GM12878 (cell line): ENCODE results near the gene GPC2. TPM values are rescaled to one million over a fixed set of nuclear protein-coding genes. Genes with fewer than 3 reads are reported as not detected.

ENCODE experiments used
- ATAC-seq: fragments of 200-7000 bp; cut with Tn5 transposase; 3 replicates; pipeline ENCODE4 v1.9.1; 2020; ENCODE audit warnings: mild to moderate bottlenecking, moderate library complexity
- BruUV-seq: library from RNA; stranded (reverse); fragments of 400-500 nt; replicated peaks from 2 replicates; lab custom pipeline; 2021; lab: Mats Ljungman, UMichigan
- CTCF ChIA-PET: fragments of 300-600 bp; sonication (Branson Sonifier 250); formaldehyde crosslinking; extraction: SDS; loops from one replicate; lab custom pipeline; 2021; ENCODE audit warnings: inconsistent platforms; lab: Yijun Ruan, JAX
- POLR2A ChIA-PET: fragments of 350-600 bp; formaldehyde crosslinking; extraction: SDS; loops from one replicate; lab custom pipeline; 2021; ENCODE audit warnings: inconsistent platforms; lab: Charles Lee
- RAD21 ChIA-PET: fragments of 300-600 bp; sonication (Branson Sonifier 250); formaldehyde crosslinking; loops from one replicate; lab custom pipeline; 2023; ENCODE audit warnings: antibody characterized with exemption; ENCODE audit not compliant: unreplicated experiment; lab: Charles Lee
- SMC1A ChIA-PET: fragments of 300-600 bp; sonication (Branson Sonifier 250); formaldehyde crosslinking; loops from one replicate; lab custom pipeline; 2023; ENCODE audit not compliant: unreplicated experiment, uncharacterized antibody; lab: Charles Lee
- DNase-seq: peaks from one replicate; pipeline ENCODE4 v3.0.0-alpha.2; 2011; ENCODE audit warnings: low read depth, low spot score
- FAIRE-seq: peaks from 3 replicates; lab custom pipeline; 2011; peaks lifted over from hg19 to GRCh38; lab: Jason Lieb, UNC
- H2AFZ ChIP-seq: 2 replicates; pipeline ENCODE4 v1.6.0; 2011; ENCODE audit warnings: low read depth, low read length, control low read depth; ENCODE audit not compliant: control insufficient read depth
- H3K27ac ChIP-seq: 2 replicates; pipeline ENCODE4 v1.5.1; 2011; ENCODE audit warnings: control low read depth; ENCODE audit not compliant: control insufficient read depth, insufficient read depth
- H3K27me3 ChIP-seq, 2 experiments: replicated peaks in 1 of 2; 2 replicates each; pipeline versions ENCODE4 v1.6.0 to v1.6.1; 2011; ENCODE audit warnings: low read length in 1 of 2; ENCODE audit not compliant: control insufficient read depth in 2 of 2, insufficient read depth in 2 of 2
- H3K36me3 ChIP-seq, 2 experiments: 2 replicates each; pipeline ENCODE4 v1.5.1; 2011; ENCODE audit warnings: low read length in 1 of 2; ENCODE audit not compliant: control insufficient read depth in 2 of 2, insufficient read depth in 2 of 2
- H3K4me1 ChIP-seq: 2 replicates; pipeline ENCODE4 v1.6.1; 2011; ENCODE audit warnings: mild to moderate bottlenecking, low read length, moderate library complexity, mixed read lengths; ENCODE audit not compliant: control insufficient read depth, insufficient read depth
- H3K4me2 ChIP-seq: 2 replicates; pipeline ENCODE4 v1.6.0; 2011; ENCODE audit warnings: control low read depth; ENCODE audit not compliant: control insufficient read depth, insufficient read depth
- H3K4me3 ChIP-seq: fragments of 200-600 bp; sonication (generic); 2 replicates; pipeline ENCODE4 v1.5.1; 2016
- H3K79me2 ChIP-seq: 2 replicates; pipeline ENCODE4 v1.6.0; 2011; ENCODE audit warnings: low read length; ENCODE audit not compliant: control insufficient read depth, insufficient read depth
- H3K9ac ChIP-seq: 2 replicates; pipeline ENCODE4 v1.8.0; 2011; ENCODE audit warnings: low read length, control low read depth, mixed read lengths; ENCODE audit not compliant: control insufficient read depth, insufficient read depth
- H3K9me3 ChIP-seq: replicated peaks from 3 replicates; pipeline ENCODE4 v1.5.1; 2011; ENCODE audit warnings: mild to moderate bottlenecking, low read length; ENCODE audit not compliant: control insufficient read depth, insufficient read depth
- H4K20me1 ChIP-seq: 2 replicates; pipeline ENCODE4 v1.6.0; 2011; ENCODE audit not compliant: control insufficient read depth, insufficient read depth
- CEBPB ChIP-seq, 2 experiments: fragments of 150-350 bp in 1 of 2; IDR thresholded peaks; 2 replicates each; pipeline ENCODE4 v1.6.1; 2012 to 2014; ENCODE audit warnings: low read depth in 2 of 2, low read length in 2 of 2, borderline replicate concordance in 1 of 2, inconsistent platforms in 1 of 2
- ETV6 ChIP-seq, 2 experiments: fragments of 450-650 bp in 1 of 2; IDR thresholded peaks in 1 of 2; conservative IDR thresholded peaks in 1 of 2; 2 replicates each; pipeline ENCODE4 v1.6.1; 2014; ENCODE audit warnings: antibody characterized with exemption in 1 of 2, borderline replicate concordance in 1 of 2, low read depth in 1 of 2, mild to moderate bottlenecking in 1 of 2, moderate library complexity in 1 of 2
- EZH2 ChIP-seq: IDR thresholded peaks from 2 replicates; pipeline ENCODE4 v1.6.1; 2012; ENCODE audit warnings: low read depth, mild to moderate bottlenecking, control low read depth, inconsistent platforms, low read length, borderline replicate concordance; ENCODE audit not compliant: control insufficient read depth
- POLR2AphosphoS5 ChIP-seq: IDR thresholded peaks from 2 replicates; pipeline ENCODE4 v1.6.1; 2011; ENCODE audit warnings: mild to moderate bottlenecking, low read length, inconsistent platforms
- POU2F2 ChIP-seq: IDR thresholded peaks from 3 replicates; pipeline ENCODE4 v1.6.1; 2011; ENCODE audit warnings: low read depth, mild to moderate bottlenecking, low read length, borderline replicate concordance
- TBL1XR1 ChIP-seq: IDR thresholded peaks from 2 replicates; pipeline ENCODE4 v1.6.1; 2012; ENCODE audit warnings: low read depth, low read length, improper control_type of control experiment
- TCF3 ChIP-seq: IDR thresholded peaks from 2 replicates; pipeline ENCODE4 v1.6.1; 2012; ENCODE audit warnings: low read depth, mild to moderate bottlenecking, low read length, borderline replicate concordance; ENCODE audit not compliant: insufficient read depth
- ZBTB33 ChIP-seq: fragments of 450-650 bp; IDR thresholded peaks from 2 replicates; pipeline ENCODE4 v1.6.1; 2017; ENCODE audit warnings: mild to moderate bottlenecking
- WGBS: methylation state at CpG from one replicate; pipeline ENCODE4 v1.1.6; 2016; ENCODE audit warnings: low lambda C conversion rate; ENCODE audit not compliant: insufficient replicate concordance, insufficient coverage; ENCODE audit errors: missing lambda C conversion rate; 5-methylcytosine and 5-hydroxymethylcytosine counted together
- in situ Hi-C: fragments of 300-500 bp; cut with MboI; formaldehyde crosslinking; loops from 9 replicates; pipeline ENCODE4 v1.14.3; 2018; ENCODE audit warnings: mixed read lengths
- intact Hi-C: fragments of 100-400 bp; cut with micrococcal nuclease; formaldehyde crosslinking; loops from one replicate; pipeline ENCODE4 v1.14.2; 2022; ENCODE audit not compliant: unreplicated experiment
- polyA plus RNA-seq, 11 experiments: library from polyadenylated mRNA; depleted of rRNA in 4 of 11; unstranded in 6 of 11; stranded (reverse) in 5 of 11; fragments of >200 nt; fragmentation: Nextera tagmentation in 4 of 11; fragmentation: Illumina TruSeq in 1 of 11; extraction: Ambion mirVana in 4 of 11; extraction: Trizol in 1 of 11; gene quantifications; 1 replicate in 1 of 11; 2 replicates in 10 of 11; pipeline versions ENCODE4 v1.2.1 to v1.2.3, GENCODE V29; 2011 to 2016; ENCODE audit warnings: inconsistent platforms in 2 of 11, missing spikeins in 2 of 11, low read depth in 1 of 11
- total RNA-seq, 4 experiments: library from RNA; depleted of rRNA in 3 of 4; stranded (reverse); fragments of >200 nt in 3 of 4; fragmentation: Illumina TruSeq in 1 of 4; extraction: Trizol in 1 of 4; gene quantifications; 2 replicates each; pipeline versions ENCODE4 v1.2.1 to v1.2.3, GENCODE V29; 2013 to 2021

The GPC2 gene
- total and polyA plus RNA-seq, 10 of the 15 experiments (the other 5 are each of a cell fraction or from before 2014, with no cell fraction given) = 0.19 to 6.3 (median 0.77) TPM

GRCh38 chr7:100198266-100198665, 21.1 kb upstream of the GPC2 start:
- H3K36me3 ChIP-seq = no peaks in the 10 kb centered on the region
- no peak overlapping the region for H3K27ac ChIP-seq
- BruUV-seq = no TSS peak
- 92% methylated on average over 10 of the region's 10 CpGs for WGBS
- no peak overlapping the region for H3K9ac ChIP-seq
- no peak overlapping the region for H3K4me2 ChIP-seq
- H3K9me3 ChIP-seq = no peaks in the 10 kb centered on the region
- H3K27me3 ChIP-seq = no peaks in the 10 kb centered on the region
- H4K20me1 ChIP-seq = no peaks in the 10 kb centered on the region
- no peaks in the 10 kb centered on the region for H3K79me2 ChIP-seq
- ChIA-PET POLR2A (interaction anchor here (5.6 kb wide), 1 partner anchor 14 kb away, joined by 86 read pairs; no protein-coding TSS in a partner anchor), SMC1A (interaction anchor here (5.2 to 7.0 kb wide), 2 partner anchors 11 to 12 kb away, joined by 54 to 112 read pairs; no protein-coding TSS in a partner anchor), RAD21 (no interaction called here)
- DNase-seq (no peak), FAIRE-seq (no peak)
- TF ChIP-seq ETV6 (conservative IDR thresholded peaks at IDR 0.05 in 1 of 2, IDR thresholded peaks at IDR 0.05 in 1 of 2; ENCODE audit: borderline replicate concordance in 1 of 2, low read depth in 1 of 2) (no peak), ZBTB33 (no peak), TCF3 (no peak), CEBPB (IDR thresholded peaks at IDR 0.05; ENCODE audit: borderline replicate concordance in 1 of 2, low read depth in 2 of 2, low read length in 2 of 2) (no peak), POLR2AphosphoS5 (no peak), EZH2 (no peak), TBL1XR1 (no peak), POU2F2 (no peak)
- TF ChIP-seq, all 136 proteins: peak for 0
- CTCF ChIA-PET = interaction anchor here (1.7 to 7.0 kb wide), 3 partner anchors 9 to 19 kb away, joined by 9 to 65 read pairs (median 26); no protein-coding TSS in a partner anchor
- intact Hi-C loops = no loop called here
- Histone ChIP-seq H2AFZ (no peak overlapping the region), H3K4me1 (peaks cover 25% of the 10 kb centered on the region), H3K4me3 (no peak overlapping the region)
- in situ Hi-C loops = no loop called here
- no peak for ATAC-seq
